Osteoblast (primary cell): ENCODE data around the gene N4BP2L1. TPM values are rescaled to one million over a fixed set of nuclear protein-coding genes. Genes with fewer than 3 reads are reported as not detected.

Experiments used
- DNase-seq: peaks from one replicate; pipeline ENCODE4 v3.0.0; 2011; ENCODE audit warnings: low spot score, mixed read lengths; ENCODE audit not compliant: insufficient read length; ENCODE audit errors: missing footprints
- H2AFZ ChIP-seq: 2 replicates; pipeline ENCODE4 v1.6.0; 2011; ENCODE audit warnings: mild to moderate bottlenecking, low read length
- H3K27ac ChIP-seq: 2 replicates; pipeline ENCODE4 v1.5.1; 2011; ENCODE audit warnings: mild to moderate bottlenecking, low read depth, low read length, moderate library complexity
- H3K27me3 ChIP-seq: 2 replicates; pipeline ENCODE4 v1.6.0; 2012; ENCODE audit warnings: mild to moderate bottlenecking, control low read depth, inconsistent platforms, low read length, moderate library complexity; ENCODE audit not compliant: insufficient read depth
- H3K36me3 ChIP-seq: 2 replicates; pipeline ENCODE4 v1.5.1; 2011; ENCODE audit warnings: mild to moderate bottlenecking, low read length, control low read depth, moderate library complexity; ENCODE audit not compliant: insufficient read depth
- H3K4me1 ChIP-seq: 2 replicates; pipeline ENCODE4 v1.5.1; 2011; ENCODE audit warnings: mild to moderate bottlenecking, low read length, control low read depth, moderate library complexity; ENCODE audit not compliant: insufficient read depth
- H3K4me2 ChIP-seq: 2 replicates; pipeline ENCODE4 v1.6.0; 2011; ENCODE audit warnings: mild to moderate bottlenecking, low read length; ENCODE audit not compliant: insufficient read depth
- H3K4me3 ChIP-seq: fragments of 200-600 bp; sonication (generic); 3 replicates; pipeline ENCODE4 v1.5.1; 2012; ENCODE audit warnings: mild to moderate bottlenecking, low read length, inconsistent platforms; ENCODE audit not compliant: insufficient read depth
- H3K79me2 ChIP-seq: 2 replicates; pipeline ENCODE4 v1.6.0; 2012; ENCODE audit warnings: mild to moderate bottlenecking, low read length, control low read depth, inconsistent platforms; ENCODE audit not compliant: insufficient read depth
- H3K9me3 ChIP-seq: 2 replicates; pipeline ENCODE4 v1.5.1; 2011; ENCODE audit warnings: low read depth, low read length, control low read depth
- H4K20me1 ChIP-seq: 2 replicates; pipeline ENCODE4 v1.6.0; 2012; ENCODE audit warnings: mild to moderate bottlenecking, low read length, control low read depth; ENCODE audit not compliant: insufficient read depth
- CTCF ChIP-seq: IDR thresholded peaks from 2 replicates; pipeline ENCODE4 v1.5.1; 2011; ENCODE audit warnings: mild to moderate bottlenecking, low read depth, low read length, moderate library complexity; ENCODE audit errors: extremely low read depth
- total RNA-seq: library from RNA; depleted of rRNA; stranded (reverse); fragments of >200 nt; gene quantifications from 2 replicates; pipeline ENCODE4 v1.2.3, GENCODE V29; 2012

N4BP2L1 gene
- total RNA-seq, 1 donor = 11.2 TPM

DNA sequence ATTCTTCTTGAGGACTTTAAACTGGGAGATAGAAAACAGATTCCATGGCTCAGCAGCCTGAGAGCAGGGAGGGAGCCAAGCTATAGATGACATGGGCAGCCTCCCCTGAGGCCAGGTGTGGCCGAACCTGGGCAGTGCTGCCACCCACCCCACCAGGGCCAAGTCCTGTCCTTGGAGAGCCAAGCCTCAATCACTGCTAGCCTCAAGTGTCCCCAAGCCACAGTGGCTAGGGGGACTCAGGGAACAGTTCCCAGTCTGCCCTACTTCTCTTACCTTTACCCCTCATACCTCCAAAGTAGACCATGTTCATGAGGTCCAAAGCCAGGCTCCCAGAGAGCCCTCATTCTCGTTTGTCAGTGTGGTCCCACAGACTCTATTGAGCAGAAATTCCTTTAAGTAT, 8.1 kb downstream of the N4BP2L1 start:
- TF ChIP-seq CTCF = no peak
- Histone ChIP-seq H3K4me2 (no peak overlapping the region), H3K36me3 (no peaks in the 10 kb centered on the region)

DNA sequence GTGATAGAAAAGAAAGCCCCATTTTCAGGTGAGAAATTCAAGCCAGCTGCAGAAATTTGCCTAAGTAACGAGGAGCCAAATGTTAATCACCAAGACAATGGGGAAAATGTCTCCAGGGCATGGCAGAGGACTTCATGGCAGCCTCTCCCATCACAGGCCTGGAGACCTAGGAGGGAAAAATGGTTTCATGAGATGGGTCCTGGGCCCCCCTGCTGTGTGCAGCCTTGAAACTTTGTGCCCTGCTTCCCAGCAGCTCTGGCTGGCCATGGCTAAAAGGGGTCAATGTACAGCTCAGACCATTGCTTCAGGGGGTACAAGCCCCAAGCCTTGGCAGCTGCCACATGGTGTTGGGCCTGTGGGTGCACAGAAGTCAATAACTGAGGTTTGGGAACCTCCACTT, 9.9 kb downstream of the N4BP2L1 start:
- Histone ChIP-seq H4K20me1 (no peaks in the 10 kb centered on the region), H3K4me2 (no peak overlapping the region), H3K4me3 (no peak overlapping the region), H3K36me3 (no peaks in the 10 kb centered on the region), H3K27ac (no peak overlapping the region), H3K9me3 (peaks cover 2% of the 10 kb centered on the region), H3K4me1 (no peaks in the 10 kb centered on the region), H3K79me2 (no peaks in the 10 kb centered on the region), H2AFZ (no peak overlapping the region), H3K27me3 (no peaks in the 10 kb centered on the region)
- no peak for DNase-seq
- no peak for TF ChIP-seq CTCF

More for the DNA sequence above, 8.1 kb downstream of the N4BP2L1 start:
- H3K9me3 ChIP-seq = peaks cover 2% of the 10 kb centered on the region
- no peaks in the 10 kb centered on the region for H3K27me3 ChIP-seq
- no peaks in the 10 kb centered on the region for H3K4me1 ChIP-seq
- no peak overlapping the region for H3K4me3 ChIP-seq
- H4K20me1 ChIP-seq = no peaks in the 10 kb centered on the region
- H3K27ac ChIP-seq = no peak overlapping the region
- no peak for DNase-seq
- no peak overlapping the region for H2AFZ ChIP-seq
- no peaks in the 10 kb centered on the region for H3K79me2 ChIP-seq

- H3K27ac ChIP-seq = no peak overlapping the region
- no peaks in the 10 kb centered on the region for H3K4me1 ChIP-seq
- H3K36me3 ChIP-seq = no peaks in the 10 kb centered on the region
- H3K4me3 ChIP-seq = no peak overlapping the region
- no peaks in the 10 kb centered on the region for H4K20me1 ChIP-seq
- H2AFZ ChIP-seq = no peak overlapping the region
- H3K9me3 ChIP-seq = peaks cover 2% of the 10 kb centered on the region
- no peaks in the 10 kb centered on the region for H3K79me2 ChIP-seq
- no peak for DNase-seq
- H3K4me2 ChIP-seq = no peak overlapping the region
- no peaks in the 10 kb centered on the region for H3K27me3 ChIP-seq
- TF ChIP-seq CTCF = peak; percentile 70
Observed at GRCh38 chr13:32415019-32415418, 12.9 kb downstream of the N4BP2L1 start.

DNA sequence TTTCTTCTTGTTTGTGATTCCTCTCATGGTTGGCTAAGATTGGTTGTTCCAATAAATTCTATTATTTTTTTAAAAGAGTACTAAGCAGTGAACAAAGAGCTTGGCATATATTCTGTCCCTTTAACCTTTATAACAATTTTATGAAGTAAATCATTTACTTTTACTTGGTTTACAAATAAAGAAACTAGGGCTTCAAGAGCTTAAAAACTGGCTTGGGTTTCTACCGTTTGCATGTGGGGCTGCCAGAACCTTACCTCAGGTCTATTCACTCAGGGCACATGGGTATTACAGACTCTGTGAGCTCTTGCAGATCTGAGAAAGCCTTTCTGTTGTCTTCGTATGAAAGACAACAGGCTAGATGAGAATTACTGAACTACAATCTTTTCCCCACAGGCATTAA, 13.3 kb downstream of the N4BP2L1 start:
- Histone ChIP-seq H3K4me2 (no peak overlapping the region), H3K9me3 (no peaks in the 10 kb centered on the region), H4K20me1 (no peaks in the 10 kb centered on the region), H3K4me3 (no peak overlapping the region), H3K79me2 (no peaks in the 10 kb centered on the region), H3K27ac (no peak overlapping the region), H2AFZ (no peak overlapping the region), H3K4me1 (peaks cover 1% of the 10 kb centered on the region), H3K27me3 (no peaks in the 10 kb centered on the region), H3K36me3 (no peaks in the 10 kb centered on the region)
- DNase-seq = no peak
- no peak for TF ChIP-seq CTCF
